HEK293 (cell line): ENCODE data around the gene RNF151.

ENCODE experiments used
- AEBP2 ChIP-seq: fragments of 450-650 bp; formaldehyde crosslinking; IDR thresholded peaks from 2 replicates; pipeline ENCODE4 v1.5.1; 2016; ENCODE audit warnings: missing biosample characterization, missing genetic modification characterization, borderline replicate concordance
- BCL11A ChIP-seq: fragments of 450-650 bp; formaldehyde crosslinking; IDR thresholded peaks from 2 replicates; pipeline ENCODE4 v1.5.1; 2016; ENCODE audit warnings: low read depth, missing biosample characterization, missing genetic modification characterization
- FEZF1 ChIP-seq: fragments of 450-650 bp; formaldehyde crosslinking; IDR thresholded peaks from 2 replicates; pipeline ENCODE4 v1.5.1; 2016; ENCODE audit warnings: missing biosample characterization, missing genetic modification characterization
- HOXC10 ChIP-seq: sonication (generic); formaldehyde crosslinking; IDR thresholded peaks from 2 replicates; pipeline ENCODE4 v1.8.1; 2023; ENCODE audit warnings: mild to moderate bottlenecking, missing genetic modification reagents
- INSM2 ChIP-seq: fragments of 450-650 bp; formaldehyde crosslinking; IDR thresholded peaks from 2 replicates; pipeline ENCODE4 v1.5.1; 2016; ENCODE audit warnings: missing biosample characterization, missing genetic modification characterization
- SETDB1 ChIP-seq: IDR thresholded peaks from one replicate; pipeline ENCODE4 v1.6.1; 2017; ENCODE audit warnings: mild to moderate bottlenecking, low read length, moderate library complexity, mixed read lengths; ENCODE audit not compliant: insufficient read length
- SP3 ChIP-seq: fragments of 450-650 bp; formaldehyde crosslinking; IDR thresholded peaks from 2 replicates; pipeline ENCODE4 v1.5.1; 2016; ENCODE audit warnings: missing biosample characterization, missing genetic modification characterization
- TCF7L2 ChIP-seq: IDR thresholded peaks from 2 replicates; pipeline ENCODE4 v1.6.1; 2011; ENCODE audit warnings: low read depth, mild to moderate bottlenecking, inconsistent platforms, low read length, moderate library complexity, borderline replicate concordance
- ZBTB17 ChIP-seq: fragments of 450-650 bp; formaldehyde crosslinking; IDR thresholded peaks from 2 replicates; pipeline ENCODE4 v1.5.1; 2016; ENCODE audit warnings: missing biosample characterization, missing genetic modification characterization
- ZBTB21 ChIP-seq: fragments of 450-650 bp; formaldehyde crosslinking; IDR thresholded peaks from 2 replicates; pipeline ENCODE4 v1.5.1; 2017; ENCODE audit warnings: missing biosample characterization, missing genetic modification characterization
- ZBTB49 ChIP-seq: fragments of 450-650 bp; formaldehyde crosslinking; IDR thresholded peaks from 2 replicates; pipeline ENCODE4 v1.5.1; 2016; ENCODE audit warnings: missing biosample characterization, missing genetic modification characterization, low read depth
- ZBTB6 ChIP-seq: fragments of 450-650 bp; formaldehyde crosslinking; IDR thresholded peaks from 2 replicates; pipeline ENCODE4 v1.5.1; 2017; ENCODE audit warnings: missing biosample characterization, missing genetic modification characterization
- ZEB2 ChIP-seq: fragments of 450-650 bp; formaldehyde crosslinking; IDR thresholded peaks from 2 replicates; pipeline ENCODE4 v1.5.1; 2016; ENCODE audit warnings: missing biosample characterization, missing genetic modification characterization
- ZFP41 ChIP-seq: fragments of 450-650 bp; formaldehyde crosslinking; IDR thresholded peaks from 2 replicates; pipeline ENCODE4 v1.5.1; 2016; ENCODE audit warnings: missing biosample characterization, missing genetic modification characterization, borderline replicate concordance
- ZNF10 ChIP-seq: fragments of 450-650 bp; formaldehyde crosslinking; IDR thresholded peaks from 2 replicates; pipeline ENCODE4 v1.5.1; 2017; ENCODE audit warnings: missing biosample characterization, missing genetic modification characterization
- ZNF174 ChIP-seq: fragments of 450-650 bp; formaldehyde crosslinking; IDR thresholded peaks from 2 replicates; pipeline ENCODE4 v1.5.0; 2017; ENCODE audit warnings: missing biosample characterization, mild to moderate bottlenecking, missing genetic modification characterization
- ZNF211 ChIP-seq: fragments of 450-650 bp; formaldehyde crosslinking; IDR thresholded peaks from 2 replicates; pipeline ENCODE4 v1.5.1; 2016; ENCODE audit warnings: low read depth, missing biosample characterization, missing genetic modification characterization
- ZNF248 ChIP-seq: fragments of 450-650 bp; formaldehyde crosslinking; IDR thresholded peaks from 2 replicates; pipeline ENCODE4 v1.5.1; 2017; ENCODE audit warnings: missing biosample characterization, missing genetic modification characterization
- ZNF350 ChIP-seq: fragments of 450-650 bp; formaldehyde crosslinking; IDR thresholded peaks from 2 replicates; pipeline ENCODE4 v1.5.0; 2017; ENCODE audit warnings: missing biosample characterization, mild to moderate bottlenecking, missing genetic modification characterization
- ZNF366 ChIP-seq: fragments of 450-650 bp; formaldehyde crosslinking; conservative IDR thresholded peaks from 2 replicates; pipeline ENCODE4 v1.5.1; 2016; ENCODE audit warnings: missing biosample characterization, missing genetic modification characterization
- ZNF391 ChIP-seq: fragments of 450-650 bp; formaldehyde crosslinking; IDR thresholded peaks from 2 replicates; pipeline ENCODE4 v1.5.1; 2016; ENCODE audit warnings: low read depth, missing biosample characterization, missing genetic modification characterization, borderline replicate concordance
- ZNF404 ChIP-seq: fragments of 450-650 bp; formaldehyde crosslinking; IDR thresholded peaks from 2 replicates; pipeline ENCODE4 v1.5.1; 2017; ENCODE audit warnings: missing biosample characterization, missing genetic modification characterization
- ZNF423 ChIP-seq: fragments of 450-650 bp; formaldehyde crosslinking; IDR thresholded peaks from 2 replicates; pipeline ENCODE4 v1.5.1; 2016; ENCODE audit warnings: missing biosample characterization, missing genetic modification characterization
- ZNF548 ChIP-seq: fragments of 450-650 bp; formaldehyde crosslinking; IDR thresholded peaks from 2 replicates; pipeline ENCODE4 v1.5.1; 2016; ENCODE audit warnings: missing biosample characterization, missing genetic modification characterization
- ZNF600 ChIP-seq: fragments of 450-650 bp; formaldehyde crosslinking; IDR thresholded peaks from 2 replicates; pipeline ENCODE4 v1.5.1; 2016; ENCODE audit warnings: missing biosample characterization, missing genetic modification characterization
- ZNF623 ChIP-seq: fragments of 450-650 bp; formaldehyde crosslinking; IDR thresholded peaks from 2 replicates; pipeline ENCODE4 v1.5.1; 2016; ENCODE audit warnings: missing biosample characterization, missing genetic modification characterization
- ZNF626 ChIP-seq: fragments of 450-650 bp; sonication (Bioruptor Pico); formaldehyde crosslinking; IDR thresholded peaks from 2 replicates; pipeline ENCODE4 v1.5.1; 2018; ENCODE audit warnings: missing biosample characterization, missing genetic modification characterization, inconsistent platforms
- ZNF777 ChIP-seq: fragments of 450-650 bp; formaldehyde crosslinking; IDR thresholded peaks from 2 replicates; pipeline ENCODE4 v1.5.1; 2017; ENCODE audit warnings: missing biosample characterization, missing genetic modification characterization, borderline replicate concordance
- ZSCAN30 ChIP-seq: fragments of 450-650 bp; IDR thresholded peaks from 2 replicates; pipeline ENCODE4 v1.5.1; 2018; ENCODE audit warnings: missing biosample characterization, mild to moderate bottlenecking, missing genetic modification characterization, moderate library complexity
- TF ChIP-seq, protein P1 (sequence below): fragments of 450-650 bp; formaldehyde crosslinking; IDR thresholded peaks from 2 replicates; pipeline ENCODE4 v1.5.1; 2016; ENCODE audit warnings: missing biosample characterization, missing genetic modification characterization
- TF ChIP-seq, protein P2 (sequence below): fragments of 450-650 bp; formaldehyde crosslinking; IDR thresholded peaks from 2 replicates; pipeline ENCODE4 v1.5.1; 2016; ENCODE audit warnings: missing biosample characterization, missing genetic modification characterization

Gene RNF151

GRCh38 chr16:1961651-1962067, 5.0 kb upstream of the RNF151 start (continued):
- TF ChIP-seq ZNF626 = no peak
- TF ChIP-seq ZNF350 (tag by site-specific recombination) = no peak
- TF ChIP-seq ZBTB49 (tag by site-specific recombination) = no peak
- peak; percentile 65 for TF ChIP-seq BCL11A
- no peak for TF ChIP-seq ZNF211 (tag by site-specific recombination)
- TF ChIP-seq ZNF248 (tag by site-specific recombination) = no peak
- TF ChIP-seq ZBTB6 (tag by site-specific recombination) = no peak
- peak; percentile 81 for TF ChIP-seq ZSCAN30 (tag by site-specific recombination)
- TF ChIP-seq, protein P1, sequence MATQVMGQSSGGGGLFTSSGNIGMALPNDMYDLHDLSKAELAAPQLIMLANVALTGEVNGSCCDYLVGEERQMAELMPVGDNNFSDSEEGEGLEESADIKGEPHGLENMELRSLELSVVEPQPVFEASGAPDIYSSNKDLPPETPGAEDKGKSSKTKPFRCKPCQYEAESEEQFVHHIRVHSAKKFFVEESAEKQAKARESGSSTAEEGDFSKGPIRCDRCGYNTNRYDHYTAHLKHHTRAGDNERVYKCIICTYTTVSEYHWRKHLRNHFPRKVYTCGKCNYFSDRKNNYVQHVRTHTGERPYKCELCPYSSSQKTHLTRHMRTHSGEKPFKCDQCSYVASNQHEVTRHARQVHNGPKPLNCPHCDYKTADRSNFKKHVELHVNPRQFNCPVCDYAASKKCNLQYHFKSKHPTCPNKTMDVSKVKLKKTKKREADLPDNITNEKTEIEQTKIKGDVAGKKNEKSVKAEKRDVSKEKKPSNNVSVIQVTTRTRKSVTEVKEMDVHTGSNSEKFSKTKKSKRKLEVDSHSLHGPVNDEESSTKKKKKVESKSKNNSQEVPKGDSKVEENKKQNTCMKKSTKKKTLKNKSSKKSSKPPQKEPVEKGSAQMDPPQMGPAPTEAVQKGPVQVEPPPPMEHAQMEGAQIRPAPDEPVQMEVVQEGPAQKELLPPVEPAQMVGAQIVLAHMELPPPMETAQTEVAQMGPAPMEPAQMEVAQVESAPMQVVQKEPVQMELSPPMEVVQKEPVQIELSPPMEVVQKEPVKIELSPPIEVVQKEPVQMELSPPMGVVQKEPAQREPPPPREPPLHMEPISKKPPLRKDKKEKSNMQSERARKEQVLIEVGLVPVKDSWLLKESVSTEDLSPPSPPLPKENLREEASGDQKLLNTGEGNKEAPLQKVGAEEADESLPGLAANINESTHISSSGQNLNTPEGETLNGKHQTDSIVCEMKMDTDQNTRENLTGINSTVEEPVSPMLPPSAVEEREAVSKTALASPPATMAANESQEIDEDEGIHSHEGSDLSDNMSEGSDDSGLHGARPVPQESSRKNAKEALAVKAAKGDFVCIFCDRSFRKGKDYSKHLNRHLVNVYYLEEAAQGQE (tag by site-specific recombination) = no peak
- TF ChIP-seq ZFP41 = no peak
- TF ChIP-seq ZBTB21 (tag by site-specific recombination) = no peak
- no peak for TF ChIP-seq ZNF391 (tag by site-specific recombination)
- TF ChIP-seq ZNF623 (tag by site-specific recombination) = no peak
- TF ChIP-seq HOXC10 = no peak
- no peak for TF ChIP-seq SP3 (tag by site-specific recombination)
- no peak for TF ChIP-seq ZNF404 (tag by site-specific recombination)
- peak; percentile 75 for TF ChIP-seq FEZF1
- TF ChIP-seq ZNF600 = no peak; the same call in 1 of the 2 replicates
- TF ChIP-seq ZNF423 = no peak
- no peak for TF ChIP-seq TCF7L2
- TF ChIP-seq ZNF174 (tag by site-specific recombination) = no peak
- TF ChIP-seq ZNF548 (tag by site-specific recombination) = no peak
- TF ChIP-seq ZNF366 (tag by site-specific recombination) = no peak
- no peak; the same call in 1 of the 2 replicates for TF ChIP-seq ZEB2 (tag by site-specific recombination)
- no peak for TF ChIP-seq AEBP2 (tag by site-specific recombination)
- TF ChIP-seq INSM2 = 0 out of 2 replicates have a peak, but pooled peaks have one; percentile 20
- TF ChIP-seq ZBTB17 (tag by site-specific recombination) = no peak
- no peak for TF ChIP-seq ZNF777
- TF ChIP-seq SETDB1 = no peak
- TF ChIP-seq, protein P2, sequence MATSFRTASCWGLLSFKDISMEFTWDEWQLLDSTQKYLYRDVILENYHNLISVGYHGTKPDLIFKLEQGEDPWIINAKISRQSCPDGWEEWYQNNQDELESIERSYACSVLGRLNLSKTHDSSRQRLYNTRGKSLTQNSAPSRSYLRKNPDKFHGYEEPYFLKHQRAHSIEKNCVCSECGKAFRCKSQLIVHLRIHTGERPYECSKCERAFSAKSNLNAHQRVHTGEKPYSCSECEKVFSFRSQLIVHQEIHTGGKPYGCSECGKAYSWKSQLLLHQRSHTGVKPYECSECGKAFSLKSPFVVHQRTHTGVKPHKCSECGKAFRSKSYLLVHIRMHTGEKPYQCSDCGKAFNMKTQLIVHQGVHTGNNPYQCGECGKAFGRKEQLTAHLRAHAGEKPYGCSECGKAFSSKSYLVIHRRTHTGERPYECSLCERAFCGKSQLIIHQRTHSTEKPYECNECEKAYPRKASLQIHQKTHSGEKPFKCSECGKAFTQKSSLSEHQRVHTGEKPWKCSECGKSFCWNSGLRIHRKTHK = no peak
- TF ChIP-seq ZNF10 (tag by site-specific recombination) = peak; percentile 46
